Activated naive CD8-positive, alpha-beta T cell treated with anti-CD3 and anti-CD28 coated beads, Interleukin-2, amount 50 U/mL, for 16 hours (primary cell): ENCODE data around the gene OPA3.

Experiments
- DNase-seq: peaks from one replicate; pipeline ENCODE4 v3.0.0-alpha.2; 2020; ENCODE audit warnings: low read depth, low spot score

OPA3 gene

GRCh38 chr19:45567609-45568008 lies 17.0 kb downstream of the OPA3 start:
- DNase-seq, result no peak

GRCh38 chr19:45564131-45564780 lies 20.3 kb downstream of the OPA3 start:
- no peak for DNase-seq

- DNase-seq, result no peak
Measured at GRCh38 chr19:45560686-45561085, 23.9 kb downstream of the OPA3 start.

GRCh38 chr19:45560038-45560437 lies 24.6 kb downstream of the OPA3 start:
- no peak for DNase-seq

GRCh38 chr19:45558399-45558878 lies 26.2 kb downstream of the OPA3 start:
- DNase-seq, result peak; percentile 24

- no peak for DNase-seq
Measured at GRCh38 chr19:45556835-45557234, 27.8 kb downstream of the OPA3 start.

- DNase-seq, result no peak
Measured at GRCh38 chr19:45554481-45554880, 30.1 kb downstream of the OPA3 start.

- no peak for DNase-seq
Measured at GRCh38 chr19:45553464-45553863, 31.1 kb downstream of the OPA3 start.

- no peak for DNase-seq
Measured at GRCh38 chr19:45547965-45548609, 36.5 kb downstream of the OPA3 start.

GRCh38 chr19:45547211-45547770 lies 37.3 kb downstream of the OPA3 start:
- no peak for DNase-seq

- no peak for DNase-seq
Measured at GRCh38 chr19:45542234-45542668, 42.4 kb downstream of the OPA3 start.

GRCh38 chr19:45539459-45539858 lies 45.1 kb downstream of the OPA3 start:
- DNase-seq, result no peak

GRCh38 chr19:45531349-45531748 lies 53.3 kb downstream of the OPA3 start:
- no peak for DNase-seq

- DNase-seq, result no peak
Measured at GRCh38 chr19:45529420-45529785, 55.2 kb downstream of the OPA3 start.

GRCh38 chr19:45528744-45529419 lies 55.7 kb downstream of the OPA3 start:
- DNase-seq, result no peak

- no peak for DNase-seq
Measured at GRCh38 chr19:45528149-45528743, 56.4 kb downstream of the OPA3 start.

GRCh38 chr19:45527731-45528130 lies 56.9 kb downstream of the OPA3 start:
- DNase-seq, result no peak

- DNase-seq, result no peak
Measured at GRCh38 chr19:45526971-45527370, 57.6 kb downstream of the OPA3 start.

GRCh38 chr19:45526143-45526542 lies 58.5 kb downstream of the OPA3 start:
- no peak for DNase-seq

- no peak for DNase-seq
Measured at GRCh38 chr19:45524575-45525129, 60.0 kb downstream of the OPA3 start.

- peak; percentile 62 for DNase-seq
Measured at GRCh38 chr19:45523642-45524256, 60.9 kb downstream of the OPA3 start.
